H9 (cell line): ENCODE results near the gene NCAPH2. TPM values are rescaled to one million over a fixed set of nuclear protein-coding genes. Genes with fewer than 3 reads are reported as not detected.

Experiments used
- DNase-seq: peaks from one replicate; pipeline ENCODE4 v3.0.0-alpha.2; 2017
- H2AFZ ChIP-seq: one replicate; pipeline ENCODE4 v1.6.1; 2013; ENCODE audit warnings: mild to moderate bottlenecking, low read length, control low read depth, moderate library complexity
- H2AK5ac ChIP-seq: 2 replicates; pipeline ENCODE4 v1.6.1; 2013; ENCODE audit warnings: low read length, control low read depth, mixed read lengths; ENCODE audit not compliant: insufficient read length
- H2BK120ac ChIP-seq: one replicate; pipeline ENCODE4 v1.6.1; 2013; ENCODE audit warnings: low read depth, mild to moderate bottlenecking, low read length, control low read depth, inconsistent platforms; ENCODE audit not compliant: poor library complexity, severe bottlenecking
- H2BK12ac ChIP-seq: 2 replicates; pipeline ENCODE4 v1.6.1; 2013; ENCODE audit warnings: low read length, control low read depth, mixed read lengths, low read depth; ENCODE audit not compliant: insufficient read length
- H2BK15ac ChIP-seq: 2 replicates; pipeline ENCODE4 v1.6.1; 2013; ENCODE audit warnings: low read depth, low read length, control low read depth
- H2BK20ac ChIP-seq: one replicate; pipeline ENCODE4 v1.6.1; 2013; ENCODE audit warnings: low read depth, mild to moderate bottlenecking, low read length, control low read depth, inconsistent platforms; ENCODE audit not compliant: poor library complexity, severe bottlenecking
- H2BK5ac ChIP-seq: 2 replicates; pipeline ENCODE4 v1.6.1; 2013; ENCODE audit warnings: low read length, control low read depth, mixed read lengths; ENCODE audit not compliant: insufficient read length
- H3K14ac ChIP-seq: 2 replicates; pipeline ENCODE4 v1.6.1; 2013; ENCODE audit warnings: low read length, control low read depth; ENCODE audit not compliant: insufficient read depth
- H3K18ac ChIP-seq: 2 replicates; pipeline ENCODE4 v1.6.1; 2013; ENCODE audit warnings: low read depth, mild to moderate bottlenecking, mixed read lengths, low read length, control low read depth; ENCODE audit not compliant: insufficient read length
- H3K23ac ChIP-seq: 2 replicates; pipeline ENCODE4 v1.6.1; 2013; ENCODE audit warnings: low read length, control low read depth, mixed read lengths, low read depth; ENCODE audit not compliant: insufficient read length
- H3K23me2 ChIP-seq: 2 replicates; pipeline ENCODE4 v1.6.1; 2013; ENCODE audit warnings: low read depth, mild to moderate bottlenecking, mixed read lengths, low read length, control low read depth; ENCODE audit not compliant: insufficient read length, poor library complexity, severe bottlenecking
- H3K27ac ChIP-seq: 2 replicates; pipeline ENCODE4 v1.5.1; 2013; ENCODE audit warnings: low read length, control low read depth, mixed read lengths, low read depth; ENCODE audit not compliant: insufficient read length
- H3K27me3 ChIP-seq: 2 replicates; pipeline ENCODE4 v1.6.1; 2013; ENCODE audit warnings: low read length, control low read depth, inconsistent platforms; ENCODE audit not compliant: insufficient read depth
- H3K4ac ChIP-seq: 2 replicates; pipeline ENCODE4 v1.6.1; 2013; ENCODE audit warnings: low read depth, mild to moderate bottlenecking, control low read depth, inconsistent platforms, low read length, moderate library complexity
- H3K4me1 ChIP-seq: 2 replicates; pipeline ENCODE4 v1.6.1; 2013; ENCODE audit warnings: low read length, control low read depth, inconsistent platforms; ENCODE audit not compliant: insufficient read depth
- H3K4me2 ChIP-seq: 2 replicates; pipeline ENCODE4 v1.6.1; 2013; ENCODE audit warnings: low read length, control low read depth, mixed read lengths; ENCODE audit not compliant: insufficient read length, insufficient read depth
- H3K56ac ChIP-seq: 2 replicates; pipeline ENCODE4 v1.6.1; 2013; ENCODE audit warnings: low read depth, mild to moderate bottlenecking, mixed read lengths, low read length, control low read depth; ENCODE audit not compliant: insufficient read length
- H3K79me1 ChIP-seq: 2 replicates; pipeline ENCODE4 v1.6.1; 2013; ENCODE audit warnings: low read depth, mild to moderate bottlenecking, moderate library complexity, low read length, control low read depth, inconsistent platforms; ENCODE audit not compliant: insufficient read depth, poor library complexity, severe bottlenecking
- H3K79me2 ChIP-seq: 2 replicates; pipeline ENCODE4 v1.6.1; 2013; ENCODE audit warnings: low read length, control low read depth, inconsistent platforms; ENCODE audit not compliant: insufficient read depth
- H3K9ac ChIP-seq: 2 replicates; pipeline ENCODE4 v1.6.1; 2013; ENCODE audit warnings: low read length, control low read depth, mixed read lengths; ENCODE audit not compliant: insufficient read length; ENCODE audit errors: extremely low read depth
- H3K9me3 ChIP-seq: one replicate; pipeline ENCODE4 v1.6.1; 2013; ENCODE audit warnings: low read depth, low read length, inconsistent platforms; ENCODE audit not compliant: control insufficient read depth
- H3T11ph ChIP-seq: one replicate; pipeline ENCODE4 v1.6.1; 2013; ENCODE audit warnings: mild to moderate bottlenecking, low read length, control low read depth, inconsistent platforms
- H4K20me1 ChIP-seq: one replicate; pipeline ENCODE4 v1.6.1; 2013; ENCODE audit not compliant: control insufficient read depth, insufficient read length, insufficient read depth
- H4K5ac ChIP-seq: 2 replicates; pipeline ENCODE4 v1.6.1; 2013; ENCODE audit warnings: low read depth, mild to moderate bottlenecking, mixed read lengths, low read length, control low read depth; ENCODE audit not compliant: insufficient read length
- H4K8ac ChIP-seq: replicated peaks from 2 replicates; pipeline ENCODE4 v1.6.1; 2013; ENCODE audit warnings: low read length, control low read depth, mixed read lengths, low read depth; ENCODE audit not compliant: insufficient read length
- H4K91ac ChIP-seq: 2 replicates; pipeline ENCODE4 v1.6.1; 2013; ENCODE audit warnings: low read depth, mild to moderate bottlenecking, moderate library complexity, mixed read lengths, low read length, control low read depth; ENCODE audit not compliant: insufficient read length
- H3K27ac Mint-ChIP-seq, 3 experiments: 2 replicates in 2 of 3; 3 replicates in 1 of 3; pipeline ENCODE4 v1.8.0; 2020 to 2021; ENCODE audit warnings: mixed read lengths in 3 of 3, mild to moderate bottlenecking in 1 of 3, moderate library complexity in 1 of 3
- H3K27me3 Mint-ChIP-seq: 2 replicates; pipeline ENCODE4 v1.8.0; 2021; ENCODE audit warnings: low read depth, mild to moderate bottlenecking, moderate library complexity, mixed read lengths
- H3K36me3 Mint-ChIP-seq, 3 experiments: 2 replicates in 2 of 3; 3 replicates in 1 of 3; pipeline ENCODE4 v1.8.0; 2020 to 2021; ENCODE audit warnings: low read depth in 3 of 3, mixed read lengths in 3 of 3; ENCODE audit not compliant: insufficient read depth in 1 of 3
- H3K4me1 Mint-ChIP-seq, 2 experiments: 2 replicates each; pipeline ENCODE4 v1.8.0; 2020; ENCODE audit warnings: mixed read lengths in 2 of 2
- H3K4me3 Mint-ChIP-seq, 2 experiments: 2 replicates in 1 of 2; 3 replicates in 1 of 2; pipeline ENCODE4 v1.8.0; 2020 to 2021; ENCODE audit warnings: mild to moderate bottlenecking in 2 of 2, mixed read lengths in 2 of 2, moderate library complexity in 1 of 2
- H3K9me3 Mint-ChIP-seq, 2 experiments: 2 replicates in 1 of 2; 3 replicates in 1 of 2; pipeline ENCODE4 v1.8.0; 2020; ENCODE audit warnings: mild to moderate bottlenecking in 2 of 2, mixed read lengths in 2 of 2, moderate library complexity in 1 of 2
- CTCF ChIP-seq: fragments of 200-600 bp; sonication (generic); conservative IDR thresholded peaks from 3 replicates; pipeline ENCODE4 v1.8.0; 2021; ENCODE audit warnings: antibody characterized with exemption, mild to moderate bottlenecking
- WGBS: extraction: QIAGEN DNeasy Blood & Tissue Kit; methylation state at CpG from one replicate; pipeline ENCODE4 v1.1.7; 2013; ENCODE audit warnings: missing lambda C conversion rate, low lambda C conversion rate, mixed read lengths; ENCODE audit not compliant: insufficient read length; ENCODE audit errors: extremely low coverage; 5-methylcytosine and 5-hydroxymethylcytosine counted together
- total RNA-seq: library from RNA; stranded (reverse); gene quantifications from 2 replicates; pipeline ENCODE4 v1.2.1, GENCODE V29; 2021

Gene NCAPH2
- total RNA-seq, 1 experiment from 2014 or later, result 76.2 TPM

GRCh38 chr22:50500452-50500851 lies 7.6 kb upstream of the NCAPH2 start:
- Histone ChIP-seq H3K18ac (no peak overlapping the region), H2BK20ac (no peak overlapping the region), H3K23me2 (no peaks in the 10 kb centered on the region), H2AFZ (no peak overlapping the region), H4K8ac (no peak overlapping the region), H4K5ac (no peak overlapping the region), H3K4me1 (no peaks in the 10 kb centered on the region), H4K91ac (no peak overlapping the region), H2BK15ac (no peak overlapping the region), H3K27me3 (no peaks in the 10 kb centered on the region), H3K9me3 (no peaks in the 10 kb centered on the region), H3K4me2 (no peak overlapping the region), H4K20me1 (no peaks in the 10 kb centered on the region), H3K79me2 (no peaks in the 10 kb centered on the region), H3K27ac (no peak overlapping the region), H3K56ac (no peak overlapping the region), H3T11ph (no peak overlapping the region), H2BK120ac (no peak overlapping the region), H3K4ac (no peak overlapping the region), H3K14ac (no peak overlapping the region), H3K23ac (no peak overlapping the region), H2BK5ac (no peak overlapping the region), H3K9ac (no peak overlapping the region), H3K79me1 (no peaks in the 10 kb centered on the region), H2AK5ac (no peak overlapping the region), H2BK12ac (no peak overlapping the region)
- Mint-ChIP-seq H3K9me3 (no peaks in the 10 kb centered on the region; a peak in 1 of 5 replicates), H3K27ac (no peak overlapping the region; a peak in 1 of 7 replicates), H3K4me1 (peaks cover 5 to 6% of the 10 kb centered on the region in 2 experiments), H3K36me3 (peaks cover 0 to 3% (median 0%) of the 10 kb centered on the region in 3 experiments; a peak in 2 of 7 replicates), H3K4me3 (no peak overlapping the region), H3K27me3 (peaks cover 10% of the 10 kb centered on the region)
- no peak for TF ChIP-seq CTCF
- DNase-seq, result no peak
- WGBS, result no CpG with 5 or more reads among the region's 12 CpGs
